Measurements from ENCODE around the gene GPR146. TPM values are rescaled to one million over a fixed set of nuclear protein-coding genes. Genes with fewer than 3 reads are reported as not detected.

GPR146 gene
- total and polyA plus RNA-seq, 2 experiments from 2014 or later, result 4.3 to 9.7 TPM

DNA sequence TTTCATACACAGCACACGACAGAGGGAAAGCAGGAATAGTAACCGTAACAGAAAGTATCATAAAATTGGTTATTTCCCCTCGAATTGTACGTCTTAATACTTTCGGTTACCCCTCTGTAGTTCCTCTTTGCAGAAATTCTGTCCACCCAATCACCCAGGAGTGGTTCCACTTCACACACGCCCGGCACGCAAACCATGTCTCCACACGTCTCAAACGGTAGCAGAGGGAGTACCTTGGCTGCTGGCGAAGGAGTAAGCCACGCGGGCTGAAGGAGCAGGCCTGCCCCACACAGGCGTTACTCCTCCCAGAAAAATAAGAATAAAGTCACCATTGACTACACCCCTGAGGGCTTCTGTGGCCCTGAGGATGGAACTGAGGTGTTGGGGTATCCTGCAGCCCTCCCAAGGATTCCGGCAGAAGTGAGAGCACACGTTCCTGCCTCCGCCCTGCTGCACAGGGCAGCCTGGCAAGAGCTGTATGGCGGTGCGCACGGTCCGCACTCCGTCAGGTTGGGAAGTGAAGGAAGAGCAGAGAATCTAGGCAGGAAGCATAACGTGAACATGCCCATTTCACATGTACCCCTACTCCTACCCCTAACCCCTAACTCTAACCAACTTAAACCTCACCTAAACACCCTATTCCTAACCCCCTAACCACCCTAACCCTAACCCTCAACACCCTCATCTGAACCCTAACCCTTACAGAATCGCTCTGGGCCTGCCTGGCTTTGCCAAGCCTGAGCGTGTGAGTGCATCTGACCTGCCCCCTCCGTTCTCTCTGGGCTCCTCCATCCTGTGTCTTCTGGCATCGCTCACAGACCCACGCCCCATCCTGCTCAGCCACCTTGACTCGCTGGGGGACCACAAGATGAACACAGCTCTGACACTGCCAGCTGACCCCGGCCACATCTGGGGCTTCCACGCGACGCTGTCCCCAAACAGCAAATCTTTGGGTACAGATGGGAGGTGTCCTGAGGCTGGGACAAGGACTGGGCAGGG is 18.2 kb downstream of the GPR146 start:
- no peaks in the 10 kb centered on the region for H3K79me2 ChIP-seq (ENCODE audit: insufficient read depth)
- H3K36me3 ChIP-seq (ENCODE audit: low read depth), result no peaks in the 10 kb centered on the region
- DNase-seq, result no peak
- H3K27me3 ChIP-seq (replicated peaks; ENCODE audit: insufficient read depth), result no peaks in the 10 kb centered on the region
- in situ Hi-C loops (cut with MboI), result loop anchor here (5.0 kb wide), 1 partner anchor 70 kb away; no protein-coding TSS in a partner anchor
- no peak overlapping the region for H3K4me3 ChIP-seq
- no peaks in the 10 kb centered on the region for H3K9me2 ChIP-seq (ENCODE audit: insufficient read depth)
- no peaks in the 10 kb centered on the region for H3F3A ChIP-seq (ENCODE audit: insufficient read depth)
- TF ChIP-seq EZH2phosphoT487 (IDR thresholded peaks at IDR 0.05; ENCODE audit: insufficient read depth, low read depth) (no peak), EZH2 (IDR thresholded peaks at IDR 0.05; ENCODE audit: insufficient read depth, poor library complexity, severe bottlenecking) (no peak)
- 95% methylated on average over 33 of the region's 33 CpGs for WGBS, 2 experiments (ENCODE audit: low coverage in 1 of 2, low lambda C conversion rate in 2 of 2, missing lambda C conversion rate in 2 of 2)
- H2AFZ ChIP-seq, result no peak overlapping the region
- no peaks in the 10 kb centered on the region for H3K9me3 ChIP-seq (ENCODE audit: low read depth)
- no peak overlapping the region for H3K4me2 ChIP-seq (ENCODE audit: unreplicated experiment)
- H3K9ac ChIP-seq, result no peak overlapping the region
- H3K4me1 ChIP-seq (ENCODE audit: insufficient read depth), result no peaks in the 10 kb centered on the region
- no peaks in the 10 kb centered on the region for H4K20me1 ChIP-seq (ENCODE audit: insufficient read depth)
- no peak overlapping the region for H3K27ac ChIP-seq

DNA sequence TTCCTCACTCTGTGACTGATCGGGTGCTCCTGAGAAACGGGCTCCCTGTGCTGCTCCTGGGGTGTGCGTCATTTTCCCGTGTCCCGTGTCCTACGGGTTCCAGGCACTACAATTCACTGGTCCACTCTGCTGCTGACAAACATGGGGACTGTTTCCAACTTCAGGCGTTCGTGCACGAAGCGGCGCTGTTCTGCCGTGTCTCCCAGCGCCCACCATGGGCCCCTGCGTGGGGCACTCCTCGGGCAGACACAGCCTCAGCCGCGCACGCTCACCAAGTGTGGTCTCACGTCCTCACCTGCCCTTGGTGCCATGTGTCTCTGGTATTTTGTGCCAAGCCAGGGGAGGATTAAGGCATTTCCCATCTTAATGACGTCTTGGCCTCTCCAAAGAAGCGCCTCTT is 19.0 kb downstream of the GPR146 start:
- no peaks in the 10 kb centered on the region for H3K36me3 ChIP-seq (ENCODE audit: low read depth)
- H3K27ac ChIP-seq, result no peak overlapping the region
- no peak overlapping the region for H3K4me3 ChIP-seq
- in situ Hi-C loops (cut with MboI), result loop anchor here (5.0 kb wide), 1 partner anchor 71 kb away; no protein-coding TSS in a partner anchor
- DNase-seq, result no peak
- no peaks in the 10 kb centered on the region for H3K9me2 ChIP-seq (ENCODE audit: insufficient read depth)
- WGBS, 2 experiments (ENCODE audit: low coverage in 1 of 2, low lambda C conversion rate in 2 of 2, missing lambda C conversion rate in 2 of 2), result 94 to 95% methylated on average over 21 of the region's 21 CpGs
- H3K9ac ChIP-seq, result no peak overlapping the region
- H3K4me1 ChIP-seq (ENCODE audit: insufficient read depth), result no peaks in the 10 kb centered on the region
- H3K9me3 ChIP-seq (ENCODE audit: low read depth), result no peaks in the 10 kb centered on the region
- H2AFZ ChIP-seq, result no peak overlapping the region
- no peaks in the 10 kb centered on the region for H3K79me2 ChIP-seq (ENCODE audit: insufficient read depth)
- no peak for TF ChIP-seq EZH2phosphoT487 (IDR thresholded peaks at IDR 0.05; ENCODE audit: insufficient read depth, low read depth)
- TF ChIP-seq EZH2 (IDR thresholded peaks at IDR 0.05; ENCODE audit: insufficient read depth, poor library complexity, severe bottlenecking), result no peak
- no peaks in the 10 kb centered on the region for H4K20me1 ChIP-seq (ENCODE audit: insufficient read depth)
- H3K27me3 ChIP-seq (replicated peaks; ENCODE audit: insufficient read depth), result no peaks in the 10 kb centered on the region
- no peak overlapping the region for H3K4me2 ChIP-seq (ENCODE audit: unreplicated experiment)
- no peaks in the 10 kb centered on the region for H3F3A ChIP-seq (ENCODE audit: insufficient read depth)

DNA sequence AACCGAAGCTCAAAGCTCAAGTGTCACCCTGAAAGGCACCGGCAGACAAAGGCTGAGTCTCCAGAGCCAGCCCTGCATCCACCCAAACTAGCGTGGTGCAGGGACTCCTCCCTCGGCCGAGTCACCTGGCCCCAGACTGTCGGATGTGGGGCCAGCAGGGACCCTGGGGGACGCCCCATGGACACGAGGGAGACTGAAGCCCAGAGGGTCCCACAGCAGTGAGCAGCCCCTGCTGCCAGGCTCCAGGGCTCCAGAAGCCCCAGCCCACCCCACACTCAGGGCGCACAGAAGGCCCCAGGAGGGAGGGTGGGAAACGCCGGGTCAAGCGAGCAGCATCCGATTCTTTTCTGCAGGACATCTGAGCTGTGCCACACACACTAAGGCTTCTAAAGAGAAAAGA is 20.2 kb downstream of the GPR146 start:
- Histone ChIP-seq H3K9me2 (ENCODE audit: insufficient read depth) (no peaks in the 10 kb centered on the region), H3K27ac (no peak overlapping the region), H3K4me1 (ENCODE audit: insufficient read depth) (no peaks in the 10 kb centered on the region), H3K9ac (no peak overlapping the region), H4K20me1 (ENCODE audit: insufficient read depth) (no peaks in the 10 kb centered on the region), H3K9me3 (ENCODE audit: low read depth) (no peaks in the 10 kb centered on the region), H2AFZ (no peak overlapping the region), H3K36me3 (ENCODE audit: low read depth) (no peaks in the 10 kb centered on the region), H3F3A (ENCODE audit: insufficient read depth) (no peaks in the 10 kb centered on the region), H3K27me3 (replicated peaks; ENCODE audit: insufficient read depth) (no peaks in the 10 kb centered on the region), H3K4me3 (no peak overlapping the region), H3K4me2 (ENCODE audit: unreplicated experiment) (no peak overlapping the region), H3K79me2 (ENCODE audit: insufficient read depth) (no peaks in the 10 kb centered on the region)
- no peak for DNase-seq
- in situ Hi-C loops (cut with MboI), result loop anchor here (5.0 kb wide), 1 partner anchor 72 kb away; no protein-coding TSS in a partner anchor
- TF ChIP-seq EZH2 (IDR thresholded peaks at IDR 0.05; ENCODE audit: insufficient read depth, poor library complexity, severe bottlenecking) (no peak), EZH2phosphoT487 (IDR thresholded peaks at IDR 0.05; ENCODE audit: insufficient read depth, low read depth) (no peak)
- WGBS, 2 experiments (ENCODE audit: low coverage in 1 of 2, low lambda C conversion rate in 2 of 2, missing lambda C conversion rate in 2 of 2), result 80 to 84% methylated on average over 13 of the region's 13 CpGs

DNA sequence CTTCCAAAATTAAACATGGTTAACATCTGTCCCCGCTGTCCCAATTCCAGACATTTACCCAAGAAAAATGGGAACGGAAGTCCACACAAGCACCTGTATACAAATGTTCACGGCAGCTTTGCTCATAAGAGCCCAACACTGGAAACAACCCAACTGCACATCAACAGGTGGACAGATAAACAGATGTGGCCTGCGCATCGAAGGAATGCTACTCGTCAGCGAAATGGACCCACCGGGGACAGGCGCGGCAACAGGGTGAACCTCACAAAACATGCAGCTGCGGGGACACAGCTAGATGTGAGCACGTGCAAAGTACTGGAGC is 20.9 kb downstream of the GPR146 start:
- no peaks in the 10 kb centered on the region for H3K9me2 ChIP-seq (ENCODE audit: insufficient read depth)
- in situ Hi-C loops (cut with MboI), result no loop called here
- H3K27me3 ChIP-seq (replicated peaks; ENCODE audit: insufficient read depth), result no peaks in the 10 kb centered on the region
- no peak overlapping the region for H3K27ac ChIP-seq
- H3K79me2 ChIP-seq (ENCODE audit: insufficient read depth), result no peaks in the 10 kb centered on the region
- H3F3A ChIP-seq (ENCODE audit: insufficient read depth), result no peaks in the 10 kb centered on the region
- no peaks in the 10 kb centered on the region for H3K9me3 ChIP-seq (ENCODE audit: low read depth)
- no peaks in the 10 kb centered on the region for H3K4me1 ChIP-seq (ENCODE audit: insufficient read depth)
- H2AFZ ChIP-seq, result no peak overlapping the region
- H4K20me1 ChIP-seq (ENCODE audit: insufficient read depth), result no peaks in the 10 kb centered on the region
- WGBS, 2 experiments (ENCODE audit: low coverage in 1 of 2, low lambda C conversion rate in 2 of 2, missing lambda C conversion rate in 2 of 2), result 77 to 84% methylated on average over 12 of the region's 12 CpGs
- TF ChIP-seq EZH2 (IDR thresholded peaks at IDR 0.05; ENCODE audit: insufficient read depth, poor library complexity, severe bottlenecking), result no peak
- no peak for TF ChIP-seq EZH2phosphoT487 (IDR thresholded peaks at IDR 0.05; ENCODE audit: insufficient read depth, low read depth)
- peak overlapping the region; percentile 40 for H3K4me2 ChIP-seq (ENCODE audit: unreplicated experiment)
- H3K36me3 ChIP-seq (ENCODE audit: low read depth), result no peaks in the 10 kb centered on the region
- DNase-seq, result no peak
- H3K9ac ChIP-seq, result no peak overlapping the region
- no peak overlapping the region for H3K4me3 ChIP-seq

Measured in GM23248 (cell line).